Esophagus muscularis mucosa (tissue), 3 donors: ENCODE measurements around the gene NGEF.

Experiments used
- POLR2A ChIP-seq: fragments of 450-650 bp; IDR thresholded peaks from one replicate; pipeline ENCODE4 v1.6.1; 2017; ENCODE audit warnings: antibody characterized with exemption, moderate library complexity, mild to moderate bottlenecking, low read depth
- POLR2AphosphoS5 ChIP-seq, 2 donors: sonication (generic); formaldehyde crosslinking; IDR thresholded peaks; one replicate each; pipeline ENCODE4 v1.6.1; 2017; ENCODE audit warnings: antibody characterized with exemption in 2 of 2
- TF ChIP-seq, protein P1 (sequence below), 3 experiments: fragments of 200-600 bp in 2 of 3; fragments of 450-650 bp in 1 of 3; sonication (generic) in 2 of 3; IDR thresholded peaks; one replicate each; pipeline ENCODE4 v1.5.1; 2017 to 2019; ENCODE audit warnings: antibody characterized with exemption in 3 of 3, mild to moderate bottlenecking in 2 of 3, moderate library complexity in 1 of 3

DNA sequence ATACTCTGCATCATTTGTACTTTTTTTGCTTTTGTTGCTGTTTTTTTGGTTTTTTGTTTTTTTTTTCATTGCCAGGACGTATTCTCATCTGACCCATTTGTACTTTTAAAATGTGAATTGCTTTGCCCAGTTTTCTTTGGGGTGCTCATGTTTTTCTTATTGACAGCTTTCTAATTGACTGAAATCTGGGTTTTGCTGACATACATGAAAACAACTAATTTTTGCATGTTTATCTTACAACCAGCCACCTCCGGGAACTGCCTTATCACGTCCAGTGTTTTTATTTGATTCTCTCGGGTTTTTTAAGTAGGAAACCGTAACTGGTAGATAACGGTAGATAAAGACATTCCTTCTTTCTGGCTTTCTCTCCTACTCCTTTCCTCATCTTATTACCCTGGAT is 104.4 kb downstream of the NGEF start:
- TF ChIP-seq, protein P1, sequence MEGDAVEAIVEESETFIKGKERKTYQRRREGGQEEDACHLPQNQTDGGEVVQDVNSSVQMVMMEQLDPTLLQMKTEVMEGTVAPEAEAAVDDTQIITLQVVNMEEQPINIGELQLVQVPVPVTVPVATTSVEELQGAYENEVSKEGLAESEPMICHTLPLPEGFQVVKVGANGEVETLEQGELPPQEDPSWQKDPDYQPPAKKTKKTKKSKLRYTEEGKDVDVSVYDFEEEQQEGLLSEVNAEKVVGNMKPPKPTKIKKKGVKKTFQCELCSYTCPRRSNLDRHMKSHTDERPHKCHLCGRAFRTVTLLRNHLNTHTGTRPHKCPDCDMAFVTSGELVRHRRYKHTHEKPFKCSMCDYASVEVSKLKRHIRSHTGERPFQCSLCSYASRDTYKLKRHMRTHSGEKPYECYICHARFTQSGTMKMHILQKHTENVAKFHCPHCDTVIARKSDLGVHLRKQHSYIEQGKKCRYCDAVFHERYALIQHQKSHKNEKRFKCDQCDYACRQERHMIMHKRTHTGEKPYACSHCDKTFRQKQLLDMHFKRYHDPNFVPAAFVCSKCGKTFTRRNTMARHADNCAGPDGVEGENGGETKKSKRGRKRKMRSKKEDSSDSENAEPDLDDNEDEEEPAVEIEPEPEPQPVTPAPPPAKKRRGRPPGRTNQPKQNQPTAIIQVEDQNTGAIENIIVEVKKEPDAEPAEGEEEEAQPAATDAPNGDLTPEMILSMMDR (IDR thresholded peaks at IDR 0.05): no peak
- TF ChIP-seq POLR2AphosphoS5 (IDR thresholded peaks at IDR 0.05) (no peak), POLR2A (no peak)
